Right lobe of liver (tissue), 4 donors: ENCODE results near the gene MUS81.

ENCODE experiments used
- CTCF ChIP-seq, 4 donors: fragments of 200-600 bp in 3 of 4; fragments of 450-650 bp in 1 of 4; IDR thresholded peaks; one replicate each; pipeline versions ENCODE4 v1.5.1 to v1.8.0; 2016 to 2022; ENCODE audit warnings: antibody characterized with exemption in 4 of 4, mild to moderate bottlenecking in 2 of 4
- POLR2A ChIP-seq: fragments of 450-650 bp; IDR thresholded peaks from one replicate; pipeline ENCODE4 v1.6.1; 2017; ENCODE audit warnings: antibody characterized with exemption, mild to moderate bottlenecking
- donor health status: DM: no; HTN: no; CAD: no.
- donor health status: DM: no; HTN: no; CAD: no.
- donor health status: DM: no; HTN: yes; CAD: no.

- TF ChIP-seq CTCF (IDR thresholded peaks at IDR 0.05) (no peak), POLR2A (no peak)
Observed at GRCh38 chr11:65867284-65868071, 7.2 kb downstream of the MUS81 start.
